Measurements from ENCODE around the gene HS1BP3.

Gene HS1BP3

GRCh38 chr2:20672201-20672951, 21.5 kb upstream of the HS1BP3 start:
- Histone ChIP-seq H4K12ac (ENCODE audit: low read depth, low read length) (no peak overlapping the region), H3K27ac (ENCODE audit: low read depth, low read length) (no peak overlapping the region), H3K14ac (ENCODE audit: low read length) (no peak overlapping the region), H2BK5ac (ENCODE audit: low read depth, low read length, poor library complexity) (no peak overlapping the region), H3K4me2 (ENCODE audit: low read length) (no peak overlapping the region), H3K23ac (ENCODE audit: low read length) (no peak overlapping the region), H3K36me3 (ENCODE audit: control insufficient read depth in 1 of 2, insufficient read depth in 2 of 2, low read length in 2 of 2) (no peaks in the 10 kb centered on the region), H3K27me3 (ENCODE audit: insufficient read depth, low read length) (peaks cover 56% of the 10 kb centered on the region), H2BK120ac (ENCODE audit: insufficient read depth, low read length, poor library complexity) (no peak overlapping the region), H2BK12ac (ENCODE audit: low read length) (no peak overlapping the region), H3K9ac (ENCODE audit: low read length) (no peak overlapping the region), H4K8ac (ENCODE audit: low read depth, low read length) (no peak overlapping the region), H2AK5ac (ENCODE audit: low read length) (no peak overlapping the region), H3K79me2 (ENCODE audit: control insufficient read depth, insufficient read depth, low read length, poor library complexity) (no peaks in the 10 kb centered on the region), H3K4me1 (ENCODE audit: control insufficient read depth in 1 of 2, insufficient read depth in 2 of 2, low read length in 2 of 2) (peaks cover 10 to 20% of the 10 kb centered on the region in 2 experiments), H3K18ac (ENCODE audit: low read length) (no peak overlapping the region), H4K91ac (ENCODE audit: low read depth, low read length) (no peak overlapping the region), H3K4ac (ENCODE audit: low read depth, low read length) (no peak overlapping the region), H3K4me3 (ENCODE audit: low read depth, low read length) (no peak overlapping the region), H3K9me3 (ENCODE audit: insufficient read depth, low read depth, low read length) (peaks cover 11% of the 10 kb centered on the region), H3K79me1 (ENCODE audit: low read length) (no peaks in the 10 kb centered on the region), H2AFZ (ENCODE audit: insufficient read depth, low read length, poor library complexity) (no peak overlapping the region)
- DNase-seq: no peak
- no CpG with 5 or more reads among the region's 18 CpGs for WGBS (ENCODE audit: extremely low coverage, insufficient coverage, insufficient read length)

- H3K23ac ChIP-seq (ENCODE audit: low read length): no peak overlapping the region
- no peak overlapping the region for H3K9ac ChIP-seq (ENCODE audit: low read length)
- peaks cover 10 to 19% of the 10 kb centered on the region in 2 experiments for H3K4me1 ChIP-seq (ENCODE audit: control insufficient read depth in 1 of 2, insufficient read depth in 2 of 2, low read length in 2 of 2)
- no peaks in the 10 kb centered on the region for H3K36me3 ChIP-seq (ENCODE audit: control insufficient read depth in 1 of 2, insufficient read depth in 2 of 2, low read length in 2 of 2)
- no peak overlapping the region for H2AK5ac ChIP-seq (ENCODE audit: low read length)
- H2BK120ac ChIP-seq (ENCODE audit: insufficient read depth, low read length, poor library complexity): no peak overlapping the region
- no peak overlapping the region for H2BK5ac ChIP-seq (ENCODE audit: low read depth, low read length, poor library complexity)
- peaks cover 11% of the 10 kb centered on the region for H3K9me3 ChIP-seq (ENCODE audit: insufficient read depth, low read depth, low read length)
- no peak overlapping the region for H3K4me3 ChIP-seq (ENCODE audit: low read depth, low read length)
- H2AFZ ChIP-seq (ENCODE audit: insufficient read depth, low read length, poor library complexity): no peak overlapping the region
- H2BK12ac ChIP-seq (ENCODE audit: low read length): no peak overlapping the region
- H3K79me2 ChIP-seq (ENCODE audit: control insufficient read depth, insufficient read depth, low read length, poor library complexity): no peaks in the 10 kb centered on the region
- H3K79me1 ChIP-seq (ENCODE audit: low read length): no peaks in the 10 kb centered on the region
- no peak for DNase-seq
- no peak overlapping the region for H4K12ac ChIP-seq (ENCODE audit: low read depth, low read length)
- WGBS (ENCODE audit: extremely low coverage, insufficient coverage, insufficient read length): no CpG with 5 or more reads among the region's 13 CpGs
- H3K14ac ChIP-seq (ENCODE audit: low read length): no peak overlapping the region
- H3K18ac ChIP-seq (ENCODE audit: low read length): no peak overlapping the region
- no peak overlapping the region for H4K91ac ChIP-seq (ENCODE audit: low read depth, low read length)
- no peak overlapping the region for H3K4me2 ChIP-seq (ENCODE audit: low read length)
- peaks cover 58% of the 10 kb centered on the region for H3K27me3 ChIP-seq (ENCODE audit: insufficient read depth, low read length)
- H3K27ac ChIP-seq (ENCODE audit: low read depth, low read length): no peak overlapping the region
- no peak overlapping the region for H3K4ac ChIP-seq (ENCODE audit: low read depth, low read length)
- no peak overlapping the region for H4K8ac ChIP-seq (ENCODE audit: low read depth, low read length)
These were observed 20.8 kb upstream of the HS1BP3 start for GRCh38 chr2:20671736-20672080.

GRCh38 chr2:20671036-20671735, 20.3 kb upstream of the HS1BP3 start:
- peaks cover 11 to 20% of the 10 kb centered on the region in 2 experiments for H3K4me1 ChIP-seq (ENCODE audit: control insufficient read depth in 1 of 2, insufficient read depth in 2 of 2, low read length in 2 of 2)
- WGBS (ENCODE audit: extremely low coverage, insufficient coverage, insufficient read length): no CpG with 5 or more reads among the region's 60 CpGs

DNA sequence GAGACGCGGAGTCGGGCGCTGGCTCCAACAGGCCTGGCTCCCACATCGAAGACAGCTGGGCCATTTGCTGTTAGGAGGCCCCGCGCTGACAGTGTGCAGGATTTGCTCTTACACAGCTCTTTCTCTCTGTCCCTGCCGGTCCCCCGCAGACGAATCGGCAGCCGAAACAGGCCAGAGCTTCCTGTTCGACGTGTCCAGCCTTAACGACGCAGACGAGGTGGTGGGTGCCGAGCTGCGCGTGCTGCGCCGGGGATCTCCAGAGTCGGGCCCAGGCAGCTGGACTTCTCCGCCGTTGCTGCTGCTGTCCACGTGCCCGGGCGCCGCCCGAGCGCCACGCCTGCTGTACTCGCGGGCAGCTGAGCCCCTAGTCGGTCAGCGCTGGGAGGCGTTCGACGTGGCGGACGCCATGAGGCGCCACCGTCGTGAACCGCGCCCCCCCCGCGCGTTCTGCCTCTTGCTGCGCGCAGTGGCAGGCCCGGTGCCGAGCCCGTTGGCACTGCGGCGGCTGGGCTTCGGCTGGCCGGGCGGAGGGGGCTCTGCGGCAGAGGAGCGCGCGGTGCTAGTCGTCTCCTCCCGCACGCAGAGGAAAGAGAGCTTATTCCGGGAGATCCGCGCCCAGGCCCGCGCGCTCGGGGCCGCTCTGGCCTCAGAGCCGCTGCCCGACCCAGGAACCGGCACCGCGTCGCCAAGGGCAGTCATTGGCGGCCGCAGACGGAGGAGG, 19.6 kb upstream of the HS1BP3 start:
- Histone ChIP-seq H3K9ac (ENCODE audit: low read length) (no peak overlapping the region), H4K8ac (ENCODE audit: low read depth, low read length) (no peak overlapping the region)
- no CpG with 5 or more reads among the region's 83 CpGs for WGBS (ENCODE audit: extremely low coverage, insufficient coverage, insufficient read length)

More at GRCh38 chr2:20671036-20671735, 20.3 kb upstream of the HS1BP3 start:
- H3K9ac ChIP-seq (ENCODE audit: low read length): no peak overlapping the region
- H3K4me2 ChIP-seq (ENCODE audit: low read length): peak overlapping the region; percentile 35
- H3K18ac ChIP-seq (ENCODE audit: low read length): no peak overlapping the region
- H3K14ac ChIP-seq (ENCODE audit: low read length): no peak overlapping the region
- no peak overlapping the region for H3K27ac ChIP-seq (ENCODE audit: low read depth, low read length)
- H3K23ac ChIP-seq (ENCODE audit: low read length): no peak overlapping the region
- H4K8ac ChIP-seq (ENCODE audit: low read depth, low read length): no peak overlapping the region
- H3K79me2 ChIP-seq (ENCODE audit: control insufficient read depth, insufficient read depth, low read length, poor library complexity): no peaks in the 10 kb centered on the region
- H4K91ac ChIP-seq (ENCODE audit: low read depth, low read length): no peak overlapping the region
- no peaks in the 10 kb centered on the region for H3K36me3 ChIP-seq (ENCODE audit: control insufficient read depth in 1 of 2, insufficient read depth in 2 of 2, low read length in 2 of 2)
- no peak overlapping the region for H2BK12ac ChIP-seq (ENCODE audit: low read length)
- no peak overlapping the region for H2AFZ ChIP-seq (ENCODE audit: insufficient read depth, low read length, poor library complexity)
- H4K12ac ChIP-seq (ENCODE audit: low read depth, low read length): no peak overlapping the region
- H3K27me3 ChIP-seq (ENCODE audit: insufficient read depth, low read length): peaks cover 64% of the 10 kb centered on the region
- H2AK5ac ChIP-seq (ENCODE audit: low read length): no peak overlapping the region
- H3K79me1 ChIP-seq (ENCODE audit: low read length): no peaks in the 10 kb centered on the region
- no peak overlapping the region for H3K4me3 ChIP-seq (ENCODE audit: low read depth, low read length)
- peaks cover 11% of the 10 kb centered on the region for H3K9me3 ChIP-seq (ENCODE audit: insufficient read depth, low read depth, low read length)
- no peak overlapping the region for H2BK120ac ChIP-seq (ENCODE audit: insufficient read depth, low read length, poor library complexity)
- DNase-seq: no peak
- no peak overlapping the region for H3K4ac ChIP-seq (ENCODE audit: low read depth, low read length)
- no peak overlapping the region for H2BK5ac ChIP-seq (ENCODE audit: low read depth, low read length, poor library complexity)

More for the DNA sequence above, 19.6 kb upstream of the HS1BP3 start:
- Histone ChIP-seq H2BK5ac (ENCODE audit: low read depth, low read length, poor library complexity) (no peak overlapping the region), H2AFZ (ENCODE audit: insufficient read depth, low read length, poor library complexity) (no peak overlapping the region), H3K14ac (ENCODE audit: low read length) (no peak overlapping the region), H2AK5ac (ENCODE audit: low read length) (no peak overlapping the region), H3K4me2 (ENCODE audit: low read length) (peak overlapping the region; percentile 35), H4K91ac (ENCODE audit: low read depth, low read length) (no peak overlapping the region), H3K79me1 (ENCODE audit: low read length) (no peaks in the 10 kb centered on the region), H3K18ac (ENCODE audit: low read length) (no peak overlapping the region), H3K27me3 (ENCODE audit: insufficient read depth, low read length) (peaks cover 71% of the 10 kb centered on the region), H3K9me3 (ENCODE audit: insufficient read depth, low read depth, low read length) (peaks cover 13% of the 10 kb centered on the region), H3K4ac (ENCODE audit: low read depth, low read length) (no peak overlapping the region), H3K27ac (ENCODE audit: low read depth, low read length) (no peak overlapping the region), H3K4me3 (ENCODE audit: low read depth, low read length) (no peak overlapping the region), H3K36me3 (ENCODE audit: control insufficient read depth in 1 of 2, insufficient read depth in 2 of 2, low read length in 2 of 2) (no peaks in the 10 kb centered on the region), H3K4me1 (ENCODE audit: control insufficient read depth in 1 of 2, insufficient read depth in 2 of 2, low read length in 2 of 2) (peaks cover 12 to 26% of the 10 kb centered on the region in 2 experiments), H2BK120ac (ENCODE audit: insufficient read depth, low read length, poor library complexity) (no peak overlapping the region), H4K12ac (ENCODE audit: low read depth, low read length) (no peak overlapping the region), H3K23ac (ENCODE audit: low read length) (no peak overlapping the region), H3K79me2 (ENCODE audit: control insufficient read depth, insufficient read depth, low read length, poor library complexity) (no peaks in the 10 kb centered on the region), H2BK12ac (ENCODE audit: low read length) (no peak overlapping the region)
- no peak for DNase-seq
